ENCODE results near the gene PACS1.

- TF ChIP-seq, protein P1, sequence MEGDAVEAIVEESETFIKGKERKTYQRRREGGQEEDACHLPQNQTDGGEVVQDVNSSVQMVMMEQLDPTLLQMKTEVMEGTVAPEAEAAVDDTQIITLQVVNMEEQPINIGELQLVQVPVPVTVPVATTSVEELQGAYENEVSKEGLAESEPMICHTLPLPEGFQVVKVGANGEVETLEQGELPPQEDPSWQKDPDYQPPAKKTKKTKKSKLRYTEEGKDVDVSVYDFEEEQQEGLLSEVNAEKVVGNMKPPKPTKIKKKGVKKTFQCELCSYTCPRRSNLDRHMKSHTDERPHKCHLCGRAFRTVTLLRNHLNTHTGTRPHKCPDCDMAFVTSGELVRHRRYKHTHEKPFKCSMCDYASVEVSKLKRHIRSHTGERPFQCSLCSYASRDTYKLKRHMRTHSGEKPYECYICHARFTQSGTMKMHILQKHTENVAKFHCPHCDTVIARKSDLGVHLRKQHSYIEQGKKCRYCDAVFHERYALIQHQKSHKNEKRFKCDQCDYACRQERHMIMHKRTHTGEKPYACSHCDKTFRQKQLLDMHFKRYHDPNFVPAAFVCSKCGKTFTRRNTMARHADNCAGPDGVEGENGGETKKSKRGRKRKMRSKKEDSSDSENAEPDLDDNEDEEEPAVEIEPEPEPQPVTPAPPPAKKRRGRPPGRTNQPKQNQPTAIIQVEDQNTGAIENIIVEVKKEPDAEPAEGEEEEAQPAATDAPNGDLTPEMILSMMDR (IDR thresholded peaks at IDR 0.05), result no peak
- TF ChIP-seq EP300 (IDR thresholded peaks at IDR 0.05) (no peak), POLR2AphosphoS5 (IDR thresholded peaks at IDR 0.05) (no peak)
Observed at GRCh38 chr11:66283461-66284105, 213.5 kb downstream of the PACS1 start.

All from stomach (tissue), 4 donors.